ENCODE results near the gene NAA10. TPM values are rescaled to one million over a fixed set of nuclear protein-coding genes. Genes with fewer than 3 reads are reported as not detected.

Gene NAA10
- total RNA-seq, 1 donor from 2014 or later, result 38.0 TPM

DNA sequence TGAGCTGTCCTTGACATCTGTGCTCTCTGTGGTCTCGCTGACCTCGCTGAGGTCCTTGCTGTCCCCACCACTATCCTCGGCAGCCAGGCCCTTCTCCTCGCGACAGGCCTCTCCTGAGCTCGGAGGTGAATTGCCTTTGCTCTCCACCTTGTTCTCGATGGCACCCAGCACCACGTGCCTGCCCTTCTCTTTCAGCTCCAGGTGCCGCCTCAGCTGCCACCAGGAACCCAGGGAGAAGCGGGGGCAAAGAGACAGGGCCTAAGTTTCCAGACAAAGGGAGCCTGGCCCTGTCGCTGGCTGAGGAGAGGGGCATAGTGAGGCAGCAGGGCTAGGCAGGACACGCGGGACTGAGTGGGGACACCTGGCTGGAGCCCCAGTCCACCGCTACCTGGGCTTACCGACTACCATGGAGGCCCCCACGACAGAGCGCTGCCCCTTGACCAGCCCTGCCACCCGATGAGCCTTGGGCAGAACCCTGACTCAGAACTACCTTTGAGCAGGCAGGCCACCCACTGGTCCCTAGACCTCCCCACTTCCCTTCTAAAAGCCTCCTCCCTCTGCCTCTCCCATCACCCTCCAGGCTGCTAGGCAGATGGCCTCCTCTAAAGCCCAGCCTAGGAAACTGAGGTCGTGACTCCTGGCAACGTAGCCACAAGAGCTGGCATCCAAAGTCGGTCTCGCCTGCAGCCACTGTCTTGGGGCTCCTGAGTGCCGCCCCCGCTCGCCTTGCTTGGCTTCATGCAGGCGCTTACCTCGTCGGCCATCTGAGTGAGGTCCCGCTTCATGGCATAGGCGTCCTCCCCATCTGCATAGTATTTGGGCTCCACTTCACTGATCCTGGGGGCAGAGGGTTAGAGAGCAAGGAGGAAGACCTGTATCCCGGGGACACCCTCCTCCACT lies 4.6 kb downstream of the NAA10 start:
- DNase-seq (ENCODE audit: low spot score), result no peak

DNA sequence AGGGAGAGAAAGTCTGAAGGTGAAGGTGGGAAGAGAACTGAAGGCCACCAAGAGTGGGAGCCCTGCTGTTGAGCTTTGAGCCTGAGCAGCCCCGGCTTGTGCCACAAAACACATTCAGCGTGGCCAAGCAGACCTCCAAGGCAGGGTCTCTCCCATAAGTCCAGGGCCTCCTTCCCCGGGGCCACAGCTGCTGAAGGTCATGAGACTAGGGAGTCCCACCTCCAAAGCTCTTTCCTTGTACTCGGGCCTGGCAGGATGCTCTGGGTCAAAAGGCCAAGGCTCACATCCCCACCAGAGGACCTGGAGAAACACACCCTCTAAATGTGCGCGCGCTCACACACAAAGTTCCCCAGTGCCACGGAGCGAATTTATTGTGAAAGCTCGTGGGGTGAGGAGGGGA lies 5.3 kb downstream of the NAA10 start:
- no peak for DNase-seq (ENCODE audit: low spot score)
- ATAC-seq, result no peak

More for the DNA sequence above, 4.6 kb downstream of the NAA10 start:
- ATAC-seq, result no peak

DNA sequence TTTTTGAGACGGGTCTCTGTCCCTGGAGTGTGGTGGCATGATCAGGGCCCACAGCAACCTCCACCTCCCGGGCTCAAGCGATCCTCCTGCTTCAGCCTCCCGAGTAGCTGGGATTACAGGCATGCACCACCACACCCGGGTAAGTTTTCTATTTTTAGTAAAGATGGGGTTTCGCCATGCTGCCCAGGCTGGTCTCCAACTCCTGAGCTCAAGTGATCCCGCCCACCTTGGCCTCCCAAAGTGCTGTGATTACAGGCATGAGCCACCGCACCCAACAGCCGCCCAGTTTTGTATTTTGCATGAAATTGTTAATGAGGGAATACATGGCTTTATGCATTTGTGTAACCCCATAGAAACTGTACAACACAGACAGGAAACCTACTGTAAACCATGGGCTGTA lies 6.0 kb downstream of the NAA10 start:
- no peak for ATAC-seq

DNA sequence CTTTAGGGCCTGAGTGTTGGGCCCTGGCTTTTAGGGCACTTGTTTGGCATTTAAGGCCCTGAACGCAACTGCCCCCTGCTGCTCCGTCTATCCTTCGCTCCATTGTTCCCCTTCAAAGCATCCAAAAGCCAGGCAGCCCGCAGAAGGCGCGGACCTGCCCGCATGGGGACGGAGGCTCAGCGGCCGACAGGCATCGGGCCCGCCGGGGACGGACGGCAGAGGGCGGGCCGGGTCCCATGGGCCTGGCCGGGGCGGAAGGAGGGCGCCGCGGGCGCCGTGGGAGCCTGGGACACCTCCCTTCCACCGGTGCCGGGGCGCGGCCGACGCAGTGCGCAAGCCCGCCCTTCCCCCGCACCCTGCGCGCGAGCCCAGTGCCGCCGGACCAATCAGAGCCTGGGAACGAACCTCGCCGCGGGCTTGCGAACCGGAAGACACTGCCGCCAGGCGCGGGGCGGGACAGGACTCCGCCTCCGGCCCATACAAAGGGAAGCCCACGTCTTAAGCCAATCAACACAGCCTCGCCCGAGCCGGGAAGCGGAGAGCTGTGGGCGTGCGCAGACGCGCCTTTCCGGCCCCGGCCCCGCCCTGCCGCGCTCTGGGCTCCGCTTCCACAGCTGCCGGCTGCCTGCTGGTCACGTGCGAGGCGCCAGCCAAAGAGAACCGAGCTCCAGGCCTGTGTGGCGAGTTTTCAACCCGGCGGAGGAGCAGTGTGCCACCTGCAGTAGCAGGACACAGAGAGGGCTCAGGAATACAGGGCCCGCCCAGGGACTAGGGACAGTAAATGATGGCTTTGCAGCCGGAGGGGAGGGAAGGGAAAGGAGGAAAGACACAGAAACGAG lies 6.7 kb downstream of the NAA10 start:
- DNase-seq (ENCODE audit: low spot score) (peak; percentile 95), ATAC-seq (peak; percentile 89)

More for the DNA sequence above, 6.0 kb downstream of the NAA10 start:
- DNase-seq (ENCODE audit: low spot score), result no peak

GRCh38 chrX:153927672-153927921 lies 7.2 kb downstream of the NAA10 start:
- ATAC-seq, result no peak
- DNase-seq (ENCODE audit: low spot score), result no peak

- DNase-seq (ENCODE audit: low spot score) (peak; percentile 49), ATAC-seq (no peak)
Measured at GRCh38 chrX:153926858-153927671, 7.8 kb downstream of the NAA10 start.

GRCh38 chrX:153926552-153926857 lies 8.3 kb downstream of the NAA10 start:
- ATAC-seq (no peak), DNase-seq (ENCODE audit: low spot score) (no peak)

DNA sequence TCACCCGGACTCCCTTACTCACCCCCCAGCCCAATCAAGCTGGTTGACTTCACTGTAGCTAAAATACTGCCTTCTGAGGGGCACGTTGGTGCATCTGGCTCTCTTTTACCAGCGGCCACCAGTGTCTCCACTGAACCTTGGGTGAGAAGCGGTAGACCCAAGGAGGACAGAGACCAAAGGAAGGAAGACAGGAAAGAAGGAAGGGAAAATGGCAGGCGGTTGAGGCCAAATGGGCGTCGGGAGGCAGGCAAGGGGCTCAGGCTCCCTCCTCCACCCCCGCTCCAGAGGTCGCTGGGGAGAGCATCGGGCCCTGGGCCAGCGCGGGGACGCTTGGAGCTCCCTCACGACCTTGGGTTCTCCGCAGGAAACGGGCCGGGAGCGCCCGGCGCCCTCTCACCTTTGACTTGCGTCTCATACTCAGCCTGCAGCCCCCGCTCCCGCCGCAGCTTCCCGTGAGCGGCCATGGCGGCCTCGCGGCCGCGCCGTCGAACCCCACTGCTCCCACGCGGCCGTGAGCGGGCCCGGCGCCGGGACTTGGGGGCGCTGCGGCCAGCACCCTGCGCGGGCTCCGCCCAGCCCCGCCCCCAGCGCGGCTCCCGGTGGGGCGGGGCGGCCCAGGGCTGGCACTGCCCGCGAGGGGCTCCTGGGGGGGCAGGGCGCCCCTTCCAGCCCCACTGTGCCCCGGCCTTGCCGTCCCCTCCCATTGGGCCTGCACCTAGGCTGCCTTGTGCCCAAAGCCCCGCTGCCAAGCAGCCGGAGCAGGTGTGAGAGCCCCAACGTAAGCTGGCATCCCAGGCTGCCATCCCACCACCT lies 8.9 kb downstream of the NAA10 start, which contains the start of gene ARHGAP4:
Gene ARHGAP4 (minus strand): TSS at position 526 of the 813 bp plus-strand sequence. CDS start 62 bp downstream, at position 464.
- ATAC-seq (no peak), DNase-seq (ENCODE audit: low spot score) (no peak)

DNA sequence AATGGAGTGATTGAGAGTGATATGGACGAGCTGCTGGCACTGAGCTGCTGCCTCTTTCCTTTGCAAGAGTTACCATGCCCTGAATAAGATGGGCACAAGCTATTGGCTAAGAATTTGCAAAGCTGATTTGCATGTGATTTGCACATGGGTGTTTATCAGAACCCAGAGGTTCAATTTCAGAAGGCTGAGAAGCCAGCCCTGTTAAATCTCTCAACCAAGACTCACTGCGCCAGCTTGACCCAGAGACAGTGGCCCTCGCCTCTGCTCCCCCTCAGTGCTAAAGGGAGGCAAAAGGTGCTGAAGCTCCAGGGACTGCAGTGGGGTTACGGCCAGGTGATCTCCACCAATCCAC lies 9.5 kb downstream of the NAA10 start:
- no peak for ATAC-seq
- no peak for DNase-seq (ENCODE audit: low spot score)

DNA sequence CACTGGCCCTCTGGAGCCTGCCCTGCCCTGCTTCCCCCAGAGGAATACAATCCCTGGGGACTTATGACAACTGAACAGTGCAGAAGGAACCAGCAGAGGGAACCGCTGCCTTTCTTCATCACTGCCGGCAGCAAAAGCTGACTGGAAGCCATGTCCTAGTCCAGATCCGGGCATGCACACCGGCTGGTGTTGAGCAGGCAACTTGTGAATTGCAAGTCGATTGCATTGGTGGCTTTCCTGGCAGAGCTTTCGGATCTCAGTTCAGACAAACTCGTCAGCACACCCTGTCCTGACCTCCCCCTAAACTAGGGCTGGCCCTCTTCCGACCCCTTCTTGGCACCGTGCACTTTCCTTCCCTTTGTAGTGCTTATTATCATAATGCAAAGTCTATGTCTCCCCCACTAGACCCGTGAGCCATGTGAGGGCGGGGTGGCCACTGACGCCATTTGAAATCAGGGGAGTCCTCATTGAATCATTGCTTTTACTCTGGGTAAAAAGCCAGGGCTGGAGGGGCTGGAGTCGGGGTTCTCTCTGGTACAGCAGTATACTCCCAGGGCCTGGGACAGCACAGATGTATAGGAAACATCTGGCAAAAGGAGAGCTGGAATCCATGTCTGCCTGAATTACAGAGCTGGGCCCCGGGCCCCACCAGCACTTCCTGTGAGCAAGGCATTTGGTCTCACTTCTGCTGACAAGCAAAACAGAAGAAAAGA lies 10.5 kb downstream of the NAA10 start:
- DNase-seq (ENCODE audit: low spot score) (no peak), ATAC-seq (no peak)

DNA sequence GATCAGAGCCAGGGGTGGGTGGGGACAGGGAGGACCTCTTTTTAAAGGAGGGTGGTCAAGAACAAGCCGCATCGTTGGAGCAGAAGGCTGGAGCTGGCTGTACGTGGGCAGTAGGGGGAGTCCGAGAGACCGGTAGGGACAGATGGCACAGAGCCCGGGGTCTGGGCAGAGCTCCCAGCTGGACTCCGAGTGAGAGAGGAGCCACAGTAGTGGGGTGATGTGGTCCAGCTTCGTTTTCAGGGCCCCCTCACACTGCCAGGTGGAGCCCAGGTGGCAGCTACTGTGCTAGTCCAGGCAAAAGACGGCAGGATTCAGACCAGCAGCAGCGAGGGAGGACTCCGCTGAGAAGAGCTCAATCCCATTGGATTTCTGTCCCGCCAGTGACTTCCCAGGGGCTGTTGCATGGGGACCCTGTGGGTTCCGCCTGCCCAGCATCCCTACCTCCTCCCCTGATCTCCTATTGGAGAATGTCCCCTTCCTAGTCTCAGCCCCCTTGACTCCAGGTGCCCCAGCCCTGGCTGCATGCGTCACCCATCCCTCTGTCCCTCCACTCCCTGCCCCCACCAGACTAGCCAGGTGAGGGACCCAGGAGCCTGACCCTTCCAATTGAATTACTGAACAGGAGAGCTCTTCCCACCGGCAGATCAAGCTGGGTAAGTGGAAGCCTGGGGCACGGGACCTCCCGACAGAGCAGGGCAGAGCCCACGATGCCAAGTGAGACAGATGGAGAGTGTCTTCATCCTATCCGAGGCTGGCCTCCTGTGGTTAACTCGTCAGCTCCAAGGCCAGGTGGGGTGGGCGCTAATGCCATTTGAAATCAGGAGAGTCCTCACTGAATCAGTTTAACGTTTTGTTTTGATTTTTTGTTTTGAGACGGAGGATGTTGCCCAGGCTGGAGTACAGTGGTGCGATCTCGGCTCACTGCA lies 11.6 kb downstream of the NAA10 start:
- ATAC-seq (peak; percentile 83), DNase-seq (ENCODE audit: low spot score) (peak; percentile 79)

- no peak for ATAC-seq
- no peak for DNase-seq (ENCODE audit: low spot score)
Measured at GRCh38 chrX:153921511-153922446, 13.1 kb downstream of the NAA10 start.

DNA sequence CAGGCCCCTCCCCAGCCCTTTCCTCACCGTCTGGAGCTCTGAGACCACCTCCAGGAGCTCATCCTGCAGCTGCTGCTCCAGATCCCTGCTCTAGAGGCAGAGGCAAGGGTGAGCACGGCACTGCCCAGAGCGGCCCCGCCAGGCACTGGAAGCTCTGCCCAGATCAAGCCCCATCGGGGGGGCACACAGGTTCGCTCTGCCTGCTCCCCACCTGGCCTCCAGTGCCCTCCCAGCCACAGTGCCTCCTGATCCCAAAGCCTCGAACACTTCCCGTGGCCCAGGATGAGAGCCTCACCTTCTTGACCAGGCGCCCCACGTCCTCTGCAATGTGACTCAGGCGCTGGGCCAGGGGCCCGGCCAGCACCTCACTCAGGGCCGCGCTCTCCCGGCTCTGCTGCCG lies 13.8 kb downstream of the NAA10 start:
- ATAC-seq (no peak), DNase-seq (ENCODE audit: low spot score) (no peak)

DNA sequence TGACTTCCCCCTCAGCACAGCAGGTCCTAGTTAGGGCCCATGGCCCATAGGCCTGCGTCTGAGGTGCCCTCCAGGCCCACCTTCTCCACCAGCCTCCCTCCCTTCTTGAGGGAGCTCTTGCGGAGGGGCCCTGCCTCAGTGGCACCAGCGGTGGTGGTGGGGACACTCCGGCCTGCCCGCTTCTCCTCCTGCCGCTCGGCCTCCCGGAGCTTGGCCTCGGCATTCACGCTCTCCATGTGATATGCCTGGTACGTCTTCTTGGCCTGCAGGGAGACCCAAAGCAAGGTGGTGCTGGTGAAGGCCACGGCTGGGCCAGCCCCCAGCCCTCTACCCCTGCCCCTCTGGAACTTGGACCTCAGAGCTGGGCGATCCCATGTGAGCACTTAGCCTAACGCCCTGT lies 14.3 kb downstream of the NAA10 start:
- no peak for DNase-seq (ENCODE audit: low spot score)
- no peak for ATAC-seq

DNA sequence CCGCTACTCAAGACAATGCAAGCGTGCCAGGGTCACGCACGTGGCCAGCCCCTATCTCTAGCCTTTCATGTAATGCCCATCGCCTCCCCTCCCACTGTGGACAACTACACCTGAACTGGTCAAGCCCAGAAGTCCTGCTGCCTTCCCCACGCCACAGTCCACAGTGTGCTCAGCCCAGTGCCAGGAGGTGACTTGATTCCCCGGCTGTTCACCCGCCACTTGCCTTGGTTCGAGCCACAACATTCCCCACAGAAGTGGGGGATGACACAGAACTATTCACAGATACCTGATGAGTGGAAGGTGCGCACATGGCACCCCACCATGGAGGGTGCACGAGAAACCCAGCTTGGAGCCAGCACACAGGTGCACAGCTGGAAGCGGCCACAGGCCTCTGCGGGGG lies 15.6 kb downstream of the NAA10 start:
- ATAC-seq (no peak), DNase-seq (ENCODE audit: low spot score) (no peak)

GRCh38 chrX:153917869-153918268 lies 17.0 kb downstream of the NAA10 start:
- DNase-seq (ENCODE audit: low spot score) (no peak), ATAC-seq (no peak)

- ATAC-seq (no peak), DNase-seq (ENCODE audit: low spot score) (no peak)
Measured at GRCh38 chrX:153913701-153914100, 21.1 kb downstream of the NAA10 start.

DNA sequence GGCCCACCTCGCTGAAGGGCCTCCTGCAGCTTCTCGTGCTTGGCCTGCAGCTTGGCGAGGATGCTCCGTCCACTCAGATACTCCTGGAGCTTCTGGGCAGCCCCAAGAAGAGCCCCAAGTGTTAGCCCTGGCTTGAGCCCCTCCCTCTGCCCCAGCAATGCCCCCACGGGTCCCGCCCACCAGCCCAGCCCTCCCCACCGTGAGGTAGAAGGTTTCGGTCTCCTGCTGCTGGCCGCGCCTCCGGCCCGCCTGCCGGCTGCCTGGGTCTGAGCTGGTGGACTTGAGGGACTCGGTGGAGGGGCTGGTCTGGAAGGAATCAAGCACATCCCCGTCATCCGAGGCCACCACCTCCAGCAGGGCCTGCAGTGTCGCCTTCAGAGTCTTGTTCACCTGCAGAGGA lies 21.6 kb downstream of the NAA10 start:
- DNase-seq (ENCODE audit: low spot score) (no peak), ATAC-seq (no peak)

Data from left lobe of liver (tissue), 2 donors.